ENCODE data around the gene LCE2C. TPM values are rescaled to one million over a fixed set of nuclear protein-coding genes. Genes with fewer than 3 reads are reported as not detected.
A peak's percentile ranks its signal among the peaks of the same experiment; 100 is the strongest.

The LCE2C gene
- total RNA-seq, 4 donors from 2014 or later, result not detected

DNA sequence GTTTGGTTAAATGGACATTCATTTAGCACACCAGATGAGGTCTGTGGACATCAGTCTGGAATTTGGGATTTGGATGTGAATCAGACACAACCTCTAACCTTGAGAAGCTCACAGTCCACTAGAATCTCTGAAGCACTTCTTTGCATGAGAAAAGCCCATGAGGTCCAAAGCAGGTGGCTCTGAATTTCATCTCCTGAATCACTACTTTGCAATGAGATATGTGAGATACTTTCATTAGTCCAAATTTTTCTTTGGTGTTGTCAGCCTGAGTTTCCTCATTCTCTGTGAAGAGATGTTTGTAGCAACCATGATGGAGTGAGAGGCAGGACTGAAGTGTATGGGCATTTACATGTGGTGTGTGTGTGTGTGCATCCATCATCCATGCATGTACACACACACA, 28.4 kb upstream of the LCE2C start:
- H3K9me3 ChIP-seq, result no peaks in the 10 kb centered on the region
- TF ChIP-seq, protein P1, sequence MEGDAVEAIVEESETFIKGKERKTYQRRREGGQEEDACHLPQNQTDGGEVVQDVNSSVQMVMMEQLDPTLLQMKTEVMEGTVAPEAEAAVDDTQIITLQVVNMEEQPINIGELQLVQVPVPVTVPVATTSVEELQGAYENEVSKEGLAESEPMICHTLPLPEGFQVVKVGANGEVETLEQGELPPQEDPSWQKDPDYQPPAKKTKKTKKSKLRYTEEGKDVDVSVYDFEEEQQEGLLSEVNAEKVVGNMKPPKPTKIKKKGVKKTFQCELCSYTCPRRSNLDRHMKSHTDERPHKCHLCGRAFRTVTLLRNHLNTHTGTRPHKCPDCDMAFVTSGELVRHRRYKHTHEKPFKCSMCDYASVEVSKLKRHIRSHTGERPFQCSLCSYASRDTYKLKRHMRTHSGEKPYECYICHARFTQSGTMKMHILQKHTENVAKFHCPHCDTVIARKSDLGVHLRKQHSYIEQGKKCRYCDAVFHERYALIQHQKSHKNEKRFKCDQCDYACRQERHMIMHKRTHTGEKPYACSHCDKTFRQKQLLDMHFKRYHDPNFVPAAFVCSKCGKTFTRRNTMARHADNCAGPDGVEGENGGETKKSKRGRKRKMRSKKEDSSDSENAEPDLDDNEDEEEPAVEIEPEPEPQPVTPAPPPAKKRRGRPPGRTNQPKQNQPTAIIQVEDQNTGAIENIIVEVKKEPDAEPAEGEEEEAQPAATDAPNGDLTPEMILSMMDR (IDR thresholded peaks at IDR 0.05), result no peak
- TF ChIP-seq POLR2AphosphoS5 (IDR thresholded peaks at IDR 0.05) (no peak), POLR2A (IDR thresholded peaks at IDR 0.05; ENCODE audit: low read depth) (no peak), EP300 (IDR thresholded peaks at IDR 0.05) (no peak)
- H3K4me1 ChIP-seq, result no peaks in the 10 kb centered on the region
- H3K27ac ChIP-seq (replicated peaks in 1 of 4), result no peak overlapping the region
- no peaks in the 10 kb centered on the region for H3K36me3 ChIP-seq
- DNase-seq (ENCODE audit: extremely low spot score), result no peak
- H3K27me3 ChIP-seq, result no peaks in the 10 kb centered on the region
- no peak overlapping the region for H3K4me3 ChIP-seq
- intact Hi-C loops (cut with DNase I), result no loop called here

DNA sequence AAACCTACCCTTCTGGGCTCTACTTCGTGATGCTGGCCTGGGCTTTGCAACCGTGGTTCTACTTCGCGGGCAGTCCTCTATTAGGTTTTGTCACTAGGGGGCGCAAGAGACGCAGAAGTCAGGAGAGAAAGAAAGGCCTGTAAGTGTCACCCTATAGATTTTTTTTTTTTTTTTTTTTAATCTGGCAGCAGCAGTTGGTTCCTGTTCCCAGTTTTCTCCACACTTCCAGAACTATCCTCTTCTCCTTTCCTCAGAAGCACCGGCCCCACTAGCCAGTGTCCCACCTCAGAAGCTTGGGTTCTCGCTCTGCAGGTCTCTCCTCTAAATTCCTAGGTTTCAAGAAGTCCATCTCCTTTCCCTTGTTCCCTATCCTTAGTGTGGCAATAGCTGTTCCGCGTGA, 21.0 kb upstream of the LCE2C start:
- Histone ChIP-seq H3K4me3 (no peak overlapping the region), H3K36me3 (no peaks in the 10 kb centered on the region), H3K27ac (replicated peaks in 1 of 4) (no peak overlapping the region), H3K9me3 (no peaks in the 10 kb centered on the region), H3K4me1 (no peaks in the 10 kb centered on the region), H3K27me3 (no peaks in the 10 kb centered on the region)
- intact Hi-C loops (cut with DNase I), result loop anchor here (5.0 kb wide), 1 partner anchor 273 kb away; no protein-coding TSS in a partner anchor
- TF ChIP-seq, protein P1 (IDR thresholded peaks at IDR 0.05), result peak; percentile 43 to 57 (median 46)
- no peak for TF ChIP-seq POLR2AphosphoS5 (IDR thresholded peaks at IDR 0.05)
- 35% methylated on average over 10 of the region's 10 CpGs for WGBS
- no peak for DNase-seq (ENCODE audit: extremely low spot score)

DNA sequence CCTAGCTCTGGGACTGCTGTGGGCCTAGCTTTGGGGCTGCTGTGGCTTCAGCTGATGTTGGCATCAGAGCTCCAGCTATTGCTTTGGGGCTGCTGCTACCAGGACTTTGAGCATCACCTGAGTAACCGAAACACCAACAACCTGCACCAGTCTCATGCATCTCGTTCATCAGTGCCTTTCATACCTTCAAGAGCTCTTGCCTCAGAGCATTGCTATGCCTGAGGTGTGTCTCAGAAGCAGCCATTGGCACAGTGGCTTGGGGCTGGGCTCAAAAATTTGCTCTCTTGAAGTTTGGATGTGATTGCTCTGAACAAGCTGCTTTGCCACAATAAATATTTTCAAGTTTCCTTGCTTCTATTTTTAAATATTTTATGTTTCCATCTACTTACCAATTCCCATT, 18.6 kb upstream of the LCE2C start:
- no peaks in the 10 kb centered on the region for H3K27me3 ChIP-seq
- intact Hi-C loops (cut with DNase I), result loop anchor here (5.0 kb wide), 1 partner anchor 566 kb away; no protein-coding TSS in a partner anchor
- H3K9me3 ChIP-seq, result no peaks in the 10 kb centered on the region
- WGBS, result no CpG with 5 or more reads among the region's 2 CpGs
- no peak for DNase-seq (ENCODE audit: extremely low spot score)
- no peak overlapping the region for H3K27ac ChIP-seq (replicated peaks in 1 of 4)
- no peaks in the 10 kb centered on the region for H3K4me1 ChIP-seq
- TF ChIP-seq EP300 (IDR thresholded peaks at IDR 0.05) (no peak), POLR2AphosphoS5 (IDR thresholded peaks at IDR 0.05) (no peak), POLR2A (IDR thresholded peaks at IDR 0.05; ENCODE audit: low read depth) (no peak)
- TF ChIP-seq, protein P1 (IDR thresholded peaks at IDR 0.05), result no peak
- H3K36me3 ChIP-seq, result no peaks in the 10 kb centered on the region
- H3K4me3 ChIP-seq, result no peak overlapping the region

DNA sequence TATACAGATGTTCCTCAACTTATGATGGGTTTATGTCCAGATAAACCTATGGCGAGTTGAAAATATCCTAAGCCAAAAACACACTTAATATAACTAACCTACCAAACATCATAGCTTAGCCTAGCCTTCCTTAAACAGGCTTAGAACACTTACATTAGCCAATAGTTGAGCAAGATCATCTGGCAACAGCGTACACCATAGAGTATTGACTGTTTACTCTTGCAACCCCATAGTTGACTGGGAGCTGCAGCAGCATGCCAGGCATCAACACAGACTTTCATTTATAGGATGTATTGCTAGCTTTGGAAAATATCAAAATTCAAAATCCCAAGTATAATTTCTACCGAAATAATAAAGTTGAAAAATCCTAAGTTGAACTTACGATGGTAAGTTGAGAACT, 17.4 kb upstream of the LCE2C start:
- WGBS, result 85% methylated on average over 4 of the region's 4 CpGs
- no peak overlapping the region for H3K27ac ChIP-seq (replicated peaks in 1 of 4)
- TF ChIP-seq, protein P1 (IDR thresholded peaks at IDR 0.05), result no peak
- no peak for TF ChIP-seq POLR2AphosphoS5 (IDR thresholded peaks at IDR 0.05)
- no peak for TF ChIP-seq EP300 (IDR thresholded peaks at IDR 0.05)
- TF ChIP-seq POLR2A (IDR thresholded peaks at IDR 0.05; ENCODE audit: low read depth), result no peak
- H3K36me3 ChIP-seq, result no peaks in the 10 kb centered on the region
- no peak overlapping the region for H3K4me3 ChIP-seq
- no peaks in the 10 kb centered on the region for H3K27me3 ChIP-seq
- DNase-seq (ENCODE audit: extremely low spot score), result no peak
- no peaks in the 10 kb centered on the region for H3K4me1 ChIP-seq
- intact Hi-C loops (cut with DNase I), result loop anchor here (5.0 kb wide), 1 partner anchor 565 kb away; no protein-coding TSS in a partner anchor
- H3K9me3 ChIP-seq, result no peaks in the 10 kb centered on the region

DNA sequence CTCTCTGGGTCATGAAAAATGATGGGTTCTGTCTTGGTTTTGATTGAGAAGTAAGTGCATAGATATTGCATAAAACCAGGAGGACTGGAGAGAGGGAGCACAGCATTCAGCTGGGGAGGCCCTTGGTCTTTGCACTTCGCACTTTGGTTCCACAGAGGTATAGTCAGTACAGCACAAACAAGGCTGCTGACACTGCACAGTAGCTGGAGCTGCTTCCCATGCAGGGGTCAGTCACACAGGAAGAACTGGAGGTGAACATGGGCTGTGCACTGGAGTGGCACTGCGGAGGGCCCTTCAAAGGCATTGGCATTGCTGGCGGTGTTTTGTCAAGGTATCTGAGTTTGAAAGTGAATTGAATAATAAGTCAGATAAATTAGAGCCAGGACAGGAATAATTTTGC, 16.4 kb upstream of the LCE2C start:
- Histone ChIP-seq H3K27me3 (no peaks in the 10 kb centered on the region), H3K4me1 (no peaks in the 10 kb centered on the region), H3K4me3 (no peak overlapping the region), H3K27ac (replicated peaks in 1 of 4) (no peak overlapping the region), H3K9me3 (no peaks in the 10 kb centered on the region), H3K36me3 (no peaks in the 10 kb centered on the region)
- DNase-seq (ENCODE audit: extremely low spot score), result no peak
- 92% methylated on average over 3 of the region's 3 CpGs for WGBS
- intact Hi-C loops (cut with DNase I), result loop anchor here (5.0 kb wide), 1 partner anchor 564 kb away; no protein-coding TSS in a partner anchor
- TF ChIP-seq EP300 (IDR thresholded peaks at IDR 0.05) (no peak), POLR2A (IDR thresholded peaks at IDR 0.05; ENCODE audit: low read depth) (no peak), POLR2AphosphoS5 (IDR thresholded peaks at IDR 0.05) (no peak)
- TF ChIP-seq, protein P1 (IDR thresholded peaks at IDR 0.05), result no peak

Data from esophagus muscularis mucosa (tissue), 4 donors.